HCT116 (cell line): Measurements from ENCODE around the gene UBE2R2. TPM values are rescaled to one million over a fixed set of nuclear protein-coding genes. Genes with fewer than 3 reads are reported as not detected.

Source experiments
- ATAC-seq: fragments of 200-7000 bp; cut with Tn5 transposase; 2 replicates; pipeline ENCODE4 v1.9.1; 2020; ENCODE audit warnings: mild to moderate bottlenecking, moderate library complexity
- BruUV-seq: library from RNA; stranded (reverse); fragments of 400-500 nt; replicated peaks from 2 replicates; lab custom pipeline; 2021; lab: Mats Ljungman, UMichigan
- CTCF ChIA-PET: fragments of 300-600 bp; sonication (Branson Sonifier 250); formaldehyde crosslinking; loops from one replicate; lab custom pipeline; 2021; ENCODE audit warnings: antibody characterized with exemption; lab: Charles Lee
- POLR2A ChIA-PET: fragments of 300-600, 350-600 bp; sonication (Branson Sonifier 250); formaldehyde crosslinking; loops from one replicate; lab custom pipeline; 2021; ENCODE audit warnings: antibody characterized with exemption; lab: Charles Lee
- RAD21 ChIA-PET, 2 experiments: fragments of 300-600 bp; sonication (Branson Sonifier 250); formaldehyde crosslinking; loops; one replicate each; lab custom pipeline; 2023; ENCODE audit warnings: low total read pairs in 2 of 2; ENCODE audit not compliant: uncharacterized antibody in 2 of 2, unreplicated experiment in 2 of 2, low non-redundant PET in 1 of 2; lab: Charles Lee
- DNase-seq: peaks from one replicate; pipeline ENCODE4 v3.0.0-alpha.2; 2010; ENCODE audit warnings: low read depth, low spot score
- H2AFZ ChIP-seq: fragments of 200-600 bp; shearing (Covaris generic), sonication (generic); 2 replicates; pipeline ENCODE4 v1.6.1; 2017; ENCODE audit warnings: low read depth, mixed run types, mixed read lengths, antibody characterized with exemption, low read length; ENCODE audit not compliant: poor library complexity, severe bottlenecking
- H3K27ac ChIP-seq: 2 replicates; pipeline ENCODE4 v1.5.1; 2012; ENCODE audit warnings: low read depth, low read length
- H3K27me3 ChIP-seq: fragments of 200-600 bp; sonication (generic); 2 replicates; pipeline ENCODE4 v1.6.1; 2016; ENCODE audit warnings: mixed run types, low read length, mixed read lengths; ENCODE audit not compliant: insufficient read depth
- H3K36me3 ChIP-seq, 2 experiments: fragments of 200-500 bp in 1 of 2; fragments of 200-600 bp in 1 of 2; sonication (Bioruptor generic) in 1 of 2; sonication (generic) in 1 of 2; 2 replicates each; pipeline versions ENCODE4 v1.5.1 to v1.6.1; 2014 to 2016; ENCODE audit warnings: low read length in 2 of 2, inconsistent platforms in 1 of 2, mixed read lengths in 1 of 2, mixed run types in 1 of 2; ENCODE audit not compliant: insufficient read depth in 2 of 2, control insufficient read depth in 1 of 2
- H3K4me1 ChIP-seq, 2 experiments: fragments of 200-600 bp in 1 of 2; sonication (generic) in 1 of 2; 2 replicates each; pipeline versions ENCODE4 v1.5.1 to v1.6.1; 2012 to 2017; ENCODE audit warnings: low read length in 2 of 2, inconsistent platforms in 1 of 2, mild to moderate bottlenecking in 1 of 2, mixed read lengths in 1 of 2, mixed run types in 1 of 2, moderate library complexity in 1 of 2; ENCODE audit not compliant: insufficient read depth in 2 of 2, control insufficient read depth in 1 of 2
- H3K4me2 ChIP-seq: fragments of 200-600 bp; sonication (generic); 2 replicates; pipeline ENCODE4 v1.6.1; 2017; ENCODE audit warnings: mixed run types, low read length, mixed read lengths
- H3K4me3 ChIP-seq, 2 experiments: fragments of 200-600 bp in 1 of 2; sonication (generic) in 1 of 2; replicated peaks in 1 of 2; 2 replicates each; pipeline ENCODE4 v1.5.1; 2011 to 2016; ENCODE audit warnings: low read length in 2 of 2, control low read depth in 1 of 2, low read depth in 1 of 2, mild to moderate bottlenecking in 1 of 2, mixed read lengths in 1 of 2, mixed run types in 1 of 2
- H3K79me2 ChIP-seq: fragments of 200-600 bp; sonication (generic); 2 replicates; pipeline ENCODE4 v1.6.1; 2017; ENCODE audit warnings: mild to moderate bottlenecking, mixed run types, low read length, moderate library complexity, mixed read lengths; ENCODE audit not compliant: insufficient read depth
- H3K9ac ChIP-seq: fragments of 200-600 bp; sonication (generic); 2 replicates; pipeline ENCODE4 v1.6.1; 2016; ENCODE audit warnings: low read length, mixed read lengths
- H3K9me2 ChIP-seq: fragments of 200-600 bp; sonication (generic), shearing (Covaris generic); 2 replicates; pipeline ENCODE4 v1.6.1; 2017; ENCODE audit warnings: mixed run types, mild to moderate bottlenecking, moderate library complexity; ENCODE audit not compliant: insufficient read depth
- H3K9me3 ChIP-seq, 2 experiments: fragments of 200-500 bp in 1 of 2; fragments of 200-600 bp in 1 of 2; sonication (Bioruptor generic) in 1 of 2; sonication (generic) in 1 of 2; 2 replicates each; pipeline ENCODE4 v1.6.1; 2014 to 2017; ENCODE audit warnings: low read length in 2 of 2, mixed read lengths in 2 of 2, inconsistent platforms in 1 of 2, low read depth in 1 of 2, mild to moderate bottlenecking in 1 of 2, mixed run types in 1 of 2, moderate library complexity in 1 of 2; ENCODE audit not compliant: control insufficient read depth in 1 of 2, insufficient read depth in 1 of 2
- H4K20me1 ChIP-seq: fragments of 200-600 bp; sonication (generic), shearing (Covaris generic); 2 replicates; pipeline ENCODE4 v1.6.1; 2017; ENCODE audit warnings: mixed run types, mild to moderate bottlenecking, moderate library complexity; ENCODE audit not compliant: insufficient read depth
- ATF3 ChIP-seq: IDR thresholded peaks from 2 replicates; pipeline ENCODE4 v1.6.1; 2012
- CBX3 ChIP-seq: IDR thresholded peaks from 2 replicates; pipeline ENCODE4 v1.6.1; 2012; ENCODE audit warnings: low read depth
- CEBPB ChIP-seq: IDR thresholded peaks from 2 replicates; pipeline ENCODE4 v1.6.1; 2012; ENCODE audit warnings: low read depth
- CTCF ChIP-seq, 3 experiments: fragments of 200-600 bp in 1 of 3; sonication (generic) in 1 of 3; IDR thresholded peaks in 2 of 3; conservative IDR thresholded peaks in 1 of 3; 2 replicates each; pipeline ENCODE4 v1.5.1; 2012 to 2017; ENCODE audit warnings: low read depth in 2 of 3, low read length in 2 of 3, antibody characterized with exemption in 1 of 3, borderline replicate concordance in 1 of 3, control low read depth in 1 of 3, mild to moderate bottlenecking in 1 of 3, mixed read lengths in 1 of 3, mixed run types in 1 of 3, moderate library complexity in 1 of 3; ENCODE audit not compliant: insufficient read depth in 1 of 3
- EGR1 ChIP-seq: IDR thresholded peaks from 2 replicates; pipeline ENCODE4 v1.6.1; 2012; ENCODE audit warnings: low read depth
- EZH2 ChIP-seq: fragments of 200-600 bp; sonication (generic); IDR thresholded peaks from 2 replicates; pipeline ENCODE4 v1.6.1; 2017; ENCODE audit warnings: antibody characterized with exemption, mixed run types
- EZH2phosphoT487 ChIP-seq: fragments of 200-600 bp; IDR thresholded peaks from 2 replicates; pipeline ENCODE4 v1.6.1; 2018; ENCODE audit warnings: antibody characterized with exemption, borderline replicate concordance
- FOSL1 ChIP-seq: IDR thresholded peaks from 2 replicates; pipeline ENCODE4 v1.6.1; 2012; ENCODE audit warnings: low read depth
- JUND ChIP-seq: IDR thresholded peaks from 2 replicates; pipeline ENCODE4 v1.6.1; 2012
- MAX ChIP-seq: IDR thresholded peaks from 2 replicates; pipeline ENCODE4 v1.6.1; 2012
- POLR2A ChIP-seq: IDR thresholded peaks from 2 replicates; pipeline ENCODE4 v1.7.0; 2011; ENCODE audit warnings: borderline replicate concordance; ENCODE audit not compliant: insufficient read depth, insufficient read length; ENCODE audit errors: extremely low read depth
- RAD21 ChIP-seq: IDR thresholded peaks from 2 replicates; pipeline ENCODE4 v1.6.1; 2012; ENCODE audit warnings: low read depth, mild to moderate bottlenecking
- SIN3A ChIP-seq: IDR thresholded peaks from 2 replicates; pipeline ENCODE4 v1.6.1; 2012; ENCODE audit warnings: low read depth
- SP1 ChIP-seq: IDR thresholded peaks from 2 replicates; pipeline ENCODE4 v1.6.1; 2012; ENCODE audit warnings: low read depth
- SRF ChIP-seq: IDR thresholded peaks from 2 replicates; pipeline ENCODE4 v1.6.1; 2012; ENCODE audit warnings: low read depth
- ZBTB33 ChIP-seq: IDR thresholded peaks from 2 replicates; pipeline ENCODE4 v1.6.1; 2011; ENCODE audit warnings: mild to moderate bottlenecking, low read length, moderate library complexity; ENCODE audit not compliant: insufficient replicate concordance; ENCODE audit errors: extremely low read depth
- ZNF274 ChIP-seq: fragments of 200-500 bp; sonication (Bioruptor generic); IDR thresholded peaks from 2 replicates; pipeline ENCODE4 v1.6.1; 2014; ENCODE audit warnings: mild to moderate bottlenecking, low read depth, low read length, inconsistent platforms
- intact Hi-C: fragments of 100-400 bp; cut with micrococcal nuclease; formaldehyde crosslinking; loops from 2 replicates; pipeline ENCODE4 v1.10.0; 2022
- total RNA-seq: library from RNA; stranded (reverse); gene quantifications from one replicate; pipeline ENCODE4 v1.2.1, GENCODE V29; 2021; ENCODE audit not compliant: unreplicated experiment
- TF ChIP-seq, protein P1 (sequence below): IDR thresholded peaks from 2 replicates; pipeline ENCODE4 v1.6.1; 2012; ENCODE audit warnings: low read depth

Gene UBE2R2
- total RNA-seq, 1 experiment from 2014 or later = 47.0 TPM

GRCh38 chr9:33907347-33907746, 90.4 kb downstream of the UBE2R2 start (continued):
- TF ChIP-seq EZH2 (no peak), JUND (no peak)
- TF ChIP-seq, all 23 proteins: peak for 0

DNA sequence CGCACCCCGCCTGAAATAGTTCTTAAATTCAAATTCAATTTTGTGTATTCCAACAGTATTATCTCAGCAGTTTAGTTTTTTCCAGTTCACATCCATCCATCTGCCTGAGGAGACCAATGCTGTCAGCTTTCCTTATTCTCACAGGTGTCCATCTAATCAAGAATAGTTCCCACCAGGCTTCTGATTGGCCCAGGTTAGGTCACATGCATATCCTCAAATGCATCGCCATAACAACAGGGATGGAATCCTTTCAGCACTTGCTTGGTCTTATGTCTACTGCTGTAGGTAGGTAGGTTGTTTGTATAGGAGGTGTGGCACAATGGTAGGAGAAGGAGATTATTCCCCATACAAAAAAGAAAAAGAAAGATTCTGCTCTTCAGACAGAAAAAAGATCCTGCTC, 91.2 kb downstream of the UBE2R2 start:
- ATAC-seq = peak; percentile 40; the same call in 1 of the 2 replicates
- no peak overlapping the region for H3K4me3 ChIP-seq
- peaks cover 70% of the 10 kb centered on the region for H3K79me2 ChIP-seq
- H3K4me2 ChIP-seq = no peak overlapping the region
- no peaks in the 10 kb centered on the region for H3K4me1 ChIP-seq
- ChIA-PET RAD21 (no interaction called here), CTCF (no interaction called here)
- no peaks in the 10 kb centered on the region for H3K9me2 ChIP-seq
- TF ChIP-seq JUND = no peak
- TF ChIP-seq CEBPB = no peak
- TF ChIP-seq SRF = no peak
- no peak for TF ChIP-seq POLR2A
- TF ChIP-seq CBX3 = no peak
- TF ChIP-seq RAD21 = no peak
- no peak for TF ChIP-seq FOSL1
- no peak for TF ChIP-seq ZBTB33
- no peak for TF ChIP-seq ATF3
- TF ChIP-seq SP1 = no peak
- TF ChIP-seq, protein P1, sequence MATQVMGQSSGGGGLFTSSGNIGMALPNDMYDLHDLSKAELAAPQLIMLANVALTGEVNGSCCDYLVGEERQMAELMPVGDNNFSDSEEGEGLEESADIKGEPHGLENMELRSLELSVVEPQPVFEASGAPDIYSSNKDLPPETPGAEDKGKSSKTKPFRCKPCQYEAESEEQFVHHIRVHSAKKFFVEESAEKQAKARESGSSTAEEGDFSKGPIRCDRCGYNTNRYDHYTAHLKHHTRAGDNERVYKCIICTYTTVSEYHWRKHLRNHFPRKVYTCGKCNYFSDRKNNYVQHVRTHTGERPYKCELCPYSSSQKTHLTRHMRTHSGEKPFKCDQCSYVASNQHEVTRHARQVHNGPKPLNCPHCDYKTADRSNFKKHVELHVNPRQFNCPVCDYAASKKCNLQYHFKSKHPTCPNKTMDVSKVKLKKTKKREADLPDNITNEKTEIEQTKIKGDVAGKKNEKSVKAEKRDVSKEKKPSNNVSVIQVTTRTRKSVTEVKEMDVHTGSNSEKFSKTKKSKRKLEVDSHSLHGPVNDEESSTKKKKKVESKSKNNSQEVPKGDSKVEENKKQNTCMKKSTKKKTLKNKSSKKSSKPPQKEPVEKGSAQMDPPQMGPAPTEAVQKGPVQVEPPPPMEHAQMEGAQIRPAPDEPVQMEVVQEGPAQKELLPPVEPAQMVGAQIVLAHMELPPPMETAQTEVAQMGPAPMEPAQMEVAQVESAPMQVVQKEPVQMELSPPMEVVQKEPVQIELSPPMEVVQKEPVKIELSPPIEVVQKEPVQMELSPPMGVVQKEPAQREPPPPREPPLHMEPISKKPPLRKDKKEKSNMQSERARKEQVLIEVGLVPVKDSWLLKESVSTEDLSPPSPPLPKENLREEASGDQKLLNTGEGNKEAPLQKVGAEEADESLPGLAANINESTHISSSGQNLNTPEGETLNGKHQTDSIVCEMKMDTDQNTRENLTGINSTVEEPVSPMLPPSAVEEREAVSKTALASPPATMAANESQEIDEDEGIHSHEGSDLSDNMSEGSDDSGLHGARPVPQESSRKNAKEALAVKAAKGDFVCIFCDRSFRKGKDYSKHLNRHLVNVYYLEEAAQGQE = no peak
- no peak for TF ChIP-seq EGR1
- no peak for TF ChIP-seq ZNF274
- no peak for TF ChIP-seq MAX
- no peak for TF ChIP-seq SIN3A
- TF ChIP-seq EZH2phosphoT487 = no peak
- TF ChIP-seq CTCF (IDR thresholded peaks at IDR 0.05 in 2 of 3, conservative IDR thresholded peaks at IDR 0.05 in 1 of 3; ENCODE audit: borderline replicate concordance in 1 of 3, insufficient read depth in 1 of 3, low read depth in 2 of 3, low read length in 2 of 3) = no peak
- TF ChIP-seq, all 23 proteins: peak for 0
- peaks cover 4 to 6% of the 10 kb centered on the region in 2 experiments; a peak in 2 of 4 replicates for H3K36me3 ChIP-seq
- H3K9me3 ChIP-seq = no peaks in the 10 kb centered on the region
- intact Hi-C loops = no loop called here
- BruUV-seq = no TSS peak
- POLR2A ChIA-PET = no interaction called here
- H3K27me3 ChIP-seq = no peaks in the 10 kb centered on the region
- no peak overlapping the region for H3K27ac ChIP-seq
- H3K9ac ChIP-seq = no peak overlapping the region
- H4K20me1 ChIP-seq = peaks cover 7% of the 10 kb centered on the region
- no peak overlapping the region for H2AFZ ChIP-seq
- DNase-seq = no peak
